Islet of Langerhans (tissue), 1 donor: Measurements from ENCODE around the gene DGKQ.

Experiments
- FAIRE-seq: peaks from one replicate; lab custom pipeline; 2011; peaks lifted over from hg19 to GRCh38; lab: Jason Lieb, UNC

DGKQ gene

GRCh38 chr4:995311-996026, 22.1 kb upstream of the DGKQ start:
- no peak for FAIRE-seq

- FAIRE-seq: no peak
Measured at GRCh38 chr4:993111-994029, 20.0 kb upstream of the DGKQ start, which contains the start of gene SLC26A1. Gene SLC26A1, minus strand, starts transcription at chr4:993404. Its CDS starts 1,701 bp downstream, at chr4:991703.

- no peak for FAIRE-seq
Measured at GRCh38 chr4:992297-993110, 19.1 kb upstream of the DGKQ start.

GRCh38 chr4:991451-992296, 18.3 kb upstream of the DGKQ start:
- no peak for FAIRE-seq

- no peak for FAIRE-seq
Measured at GRCh38 chr4:990746-991367, 17.5 kb upstream of the DGKQ start.

GRCh38 chr4:989722-990471, 16.5 kb upstream of the DGKQ start:
- FAIRE-seq: no peak

DNA sequence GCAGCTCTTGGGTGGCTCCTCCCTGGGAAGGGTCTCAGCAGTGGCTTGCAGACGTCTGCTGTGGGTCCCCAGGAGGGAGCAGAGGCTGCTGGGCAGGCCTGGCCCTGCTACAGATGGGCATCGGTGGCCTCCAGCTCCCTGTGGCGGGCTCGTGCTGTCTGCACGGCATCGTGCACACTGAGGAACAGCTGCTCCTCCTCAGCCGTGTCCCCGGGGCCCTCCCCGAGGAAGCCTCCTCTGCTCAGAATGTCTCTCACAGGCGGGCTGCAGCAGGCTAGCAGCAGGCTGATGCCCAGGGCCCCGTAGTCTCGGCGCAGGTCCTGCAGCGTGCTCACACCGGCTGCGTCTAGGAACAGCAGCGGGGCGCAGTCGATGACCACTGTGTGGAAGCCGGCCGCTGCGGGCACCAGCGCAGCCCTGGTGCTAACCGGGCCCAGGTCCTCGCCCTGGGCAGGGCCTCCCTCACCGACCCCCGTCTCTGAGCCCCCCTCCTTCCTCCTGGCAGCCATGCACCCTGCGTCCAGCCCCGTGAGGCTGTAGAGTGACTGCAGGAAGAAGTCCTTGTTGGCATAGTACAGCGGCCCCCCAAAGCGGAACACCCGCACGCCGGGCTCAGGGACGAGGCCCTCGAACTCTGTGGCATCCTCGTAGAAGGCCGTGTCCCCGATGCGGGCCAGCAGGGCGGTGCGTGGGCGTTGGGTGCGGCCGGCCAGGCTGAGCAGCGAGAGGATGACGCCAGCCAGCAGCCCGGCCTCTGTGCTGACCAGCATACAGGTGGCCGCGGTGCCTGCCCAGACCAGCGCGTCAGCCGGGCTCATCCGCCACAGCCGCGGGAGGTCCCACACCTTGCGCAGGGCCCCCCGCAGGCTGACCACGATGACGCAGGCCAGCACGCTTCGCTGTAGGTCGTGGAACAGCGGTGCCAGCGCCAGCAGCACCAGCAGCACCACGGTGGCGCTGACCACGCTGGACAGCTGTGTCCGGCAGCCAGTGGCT, 15.7 kb upstream of the DGKQ start:
- FAIRE-seq: no peak

DNA sequence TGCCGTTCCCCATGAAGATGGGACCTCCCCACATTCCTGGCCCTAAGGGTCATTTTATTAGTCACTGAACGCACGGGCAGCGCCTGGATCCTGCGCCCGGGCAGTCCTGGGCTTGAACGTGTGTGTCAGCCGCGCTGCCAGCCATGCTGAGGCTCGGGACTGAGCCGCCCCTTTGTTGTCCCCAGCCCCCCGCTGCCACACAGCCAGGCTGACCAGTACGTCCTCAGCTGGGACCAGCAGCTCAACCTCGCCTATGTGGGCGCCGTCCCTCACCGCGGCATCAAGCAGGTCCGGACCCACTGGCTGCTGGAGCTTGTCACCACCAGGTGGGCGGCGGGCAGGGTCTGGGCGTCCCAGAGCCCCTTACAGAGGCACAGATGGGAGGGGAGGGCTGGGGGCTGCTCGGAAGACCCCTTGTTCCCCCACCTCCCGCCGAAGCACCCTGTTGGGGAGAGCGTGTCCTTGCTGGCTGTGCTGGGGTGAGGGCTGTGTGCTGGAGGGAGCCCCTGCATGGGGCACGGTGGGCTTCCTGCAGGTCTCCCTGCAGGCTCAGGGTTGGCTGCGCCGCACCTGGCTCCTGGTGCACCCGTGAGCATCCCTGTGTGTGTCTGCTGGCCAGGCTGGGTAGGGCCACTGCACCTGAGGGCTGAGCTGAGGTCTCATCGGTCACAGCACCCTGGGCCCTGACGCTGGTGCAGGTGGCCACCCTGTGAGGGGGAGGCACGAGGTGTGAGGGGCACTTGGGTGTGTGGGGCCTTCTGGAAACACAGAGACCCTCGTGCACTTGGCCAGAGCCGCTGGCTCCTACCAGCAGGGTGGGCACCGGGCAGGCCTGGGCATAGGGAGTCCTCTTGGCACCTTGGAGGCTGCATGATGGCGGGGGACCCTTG, 14.5 kb upstream of the DGKQ start:
- no peak for FAIRE-seq

- FAIRE-seq: no peak
Measured at GRCh38 chr4:986879-987623, 13.7 kb upstream of the DGKQ start, which contains the start of gene IDUA. Gene IDUA, plus strand, starts transcription at chr4:987044. Its CDS starts 41 bp downstream, at chr4:987085.

DNA sequence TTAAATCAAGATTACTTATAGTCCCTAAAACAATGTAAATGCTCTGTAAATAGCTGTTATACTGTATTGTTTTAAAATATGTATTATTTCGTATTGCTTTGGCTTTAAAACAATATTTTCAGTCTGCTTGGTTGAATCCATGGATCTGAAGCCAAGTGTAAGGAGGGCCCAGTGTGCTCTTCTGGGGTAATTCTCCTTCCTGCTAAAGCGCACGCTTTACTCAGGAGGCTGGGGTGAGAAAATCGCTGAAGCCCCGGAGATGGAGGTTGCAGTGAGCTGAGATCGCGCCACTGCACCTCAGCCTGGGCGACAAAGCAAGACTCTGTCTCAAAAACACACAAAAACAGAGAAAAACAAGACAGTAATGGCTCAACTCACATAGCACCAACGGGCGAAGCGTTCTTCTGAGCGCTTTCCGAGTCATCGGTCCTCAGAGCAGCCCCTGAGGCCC, 13.1 kb upstream of the DGKQ start:
- peak; percentile 83 for FAIRE-seq

DNA sequence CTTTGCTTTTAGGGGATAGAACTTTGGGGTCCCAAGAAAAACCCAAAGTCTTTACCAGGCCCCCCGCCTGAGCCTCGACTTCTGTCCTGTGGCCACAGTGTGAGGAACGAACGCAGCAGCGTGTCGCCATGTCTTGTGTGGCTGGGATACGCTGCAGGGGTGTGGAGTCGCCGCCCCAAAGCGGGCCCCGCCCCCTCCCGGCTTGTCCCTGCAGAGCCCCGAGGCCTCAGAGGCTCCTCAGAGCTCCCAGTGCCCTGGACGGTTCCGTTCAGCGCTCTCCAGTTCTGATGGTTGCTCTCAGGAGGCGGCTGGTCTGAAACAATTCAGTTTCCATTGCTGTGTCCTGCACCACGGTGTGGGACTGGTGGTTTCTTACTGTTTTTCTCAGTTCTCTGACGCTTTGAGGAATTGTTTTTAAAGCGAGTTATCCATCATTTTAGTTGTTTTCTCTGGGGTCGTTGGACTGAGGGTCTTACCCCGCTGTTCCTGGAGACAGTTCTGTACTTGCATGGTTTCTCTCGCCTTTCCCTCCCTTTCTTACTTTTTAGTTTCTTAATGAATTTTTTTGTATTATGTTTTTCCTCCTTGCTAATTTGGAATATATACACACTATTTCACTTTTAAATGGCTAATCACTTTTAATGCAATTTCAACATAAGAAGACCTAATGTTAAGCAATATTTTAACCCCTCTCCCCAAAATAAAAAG, 11.9 kb upstream of the DGKQ start:
- FAIRE-seq: no peak

DNA sequence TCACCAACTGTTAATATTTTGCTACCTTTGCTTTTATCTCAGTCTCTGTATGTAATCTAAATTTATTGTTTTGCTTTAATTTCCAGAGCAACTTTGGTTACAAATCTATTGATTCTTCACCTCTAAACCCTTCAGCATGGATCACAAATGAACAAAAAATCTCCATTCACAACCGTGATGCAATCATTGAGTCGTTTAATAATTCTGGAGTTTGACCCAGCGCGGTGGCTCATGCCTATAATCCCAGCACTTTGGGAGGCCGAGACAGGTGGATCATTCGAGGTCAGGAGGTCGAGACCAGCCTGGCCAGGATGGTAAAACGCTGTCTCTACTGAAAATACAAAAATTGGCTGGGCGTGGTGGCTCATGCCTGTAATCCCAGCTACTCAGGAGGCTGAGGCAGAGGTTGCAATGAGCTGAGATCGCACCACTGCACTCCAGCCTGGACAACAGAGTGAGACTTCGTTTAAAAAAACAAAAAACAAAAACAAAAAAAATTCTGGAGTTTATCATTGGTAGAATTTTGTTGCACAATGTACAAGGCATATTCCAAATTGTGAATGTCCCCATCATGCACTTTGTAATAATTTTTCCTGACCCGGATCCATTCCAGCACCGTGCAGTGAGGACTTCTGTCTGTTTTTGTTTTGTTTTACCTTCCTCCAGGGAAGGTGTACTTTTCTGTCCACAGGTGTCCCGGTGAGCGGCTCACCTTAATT, 11.1 kb upstream of the DGKQ start:
- FAIRE-seq: no peak

DNA sequence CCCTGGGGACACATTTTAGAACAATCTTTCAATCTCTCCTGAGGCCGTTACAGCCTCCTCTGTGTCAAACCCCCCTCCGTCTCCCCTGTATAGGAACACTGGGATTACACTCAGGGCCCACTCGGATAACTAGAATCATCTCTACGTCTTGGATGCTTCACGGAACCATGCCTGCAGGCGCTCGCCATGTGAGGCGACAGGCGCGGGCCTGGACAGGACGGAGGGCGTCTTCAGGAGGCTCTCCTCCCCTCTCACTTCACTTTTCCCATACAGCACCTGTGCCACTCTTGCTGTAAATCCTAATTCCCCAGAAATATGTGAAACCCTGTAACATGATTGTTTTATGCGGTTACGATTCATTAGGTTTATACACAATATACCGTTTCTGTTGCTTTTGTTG, 9.4 kb upstream of the DGKQ start:
- no peak for FAIRE-seq

- no peak for FAIRE-seq
Measured at GRCh38 chr4:982291-982690, 8.9 kb upstream of the DGKQ start.

DNA sequence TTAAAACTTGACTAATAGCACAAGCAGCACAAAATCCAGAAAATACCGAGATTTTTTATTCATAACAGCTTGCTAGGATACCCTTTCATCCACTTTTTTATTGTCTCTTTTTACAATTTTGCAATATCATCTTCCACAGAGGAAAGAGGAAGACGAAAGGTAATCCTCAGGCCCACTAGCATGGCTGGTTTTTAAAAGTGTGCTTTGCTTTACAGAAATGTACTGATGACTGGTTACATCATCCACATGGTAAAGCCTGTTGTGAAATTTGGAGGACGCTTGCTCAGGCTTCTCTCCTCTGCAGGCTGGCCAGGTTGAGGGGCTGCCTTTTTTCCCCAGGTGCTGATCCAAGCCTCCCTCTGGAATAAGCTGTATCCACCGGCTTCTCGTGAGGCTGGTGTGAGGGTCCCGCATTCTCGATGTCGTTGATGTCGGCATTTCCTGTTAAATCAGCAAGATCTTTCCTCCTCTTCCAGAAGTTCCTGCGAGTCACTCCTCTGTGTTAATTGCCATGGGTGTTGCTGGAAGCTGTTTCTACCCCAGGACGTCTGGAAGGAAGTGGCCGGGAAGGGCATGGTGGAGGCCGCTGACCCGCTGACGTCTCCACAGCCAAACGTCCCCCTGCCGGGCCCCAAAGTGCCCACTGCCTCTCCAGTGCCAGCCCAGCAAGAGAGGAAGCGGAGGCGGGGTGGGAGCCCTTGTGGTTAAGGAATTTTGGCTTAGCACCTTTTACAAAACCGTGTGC, 5.8 kb upstream of the DGKQ start:
- FAIRE-seq: no peak
